Cardiac fibroblast (primary cell): ENCODE data around the gene TMEM255B.

Source experiments
- DNase-seq, 2 donors: peaks; one replicate each; pipeline versions ENCODE4 v3.0.0 to v3.0.0-alpha.2; 2010; ENCODE audit warnings: low read depth in 2 of 2
- H3K4me3 ChIP-seq, 2 donors: replicated peaks in 1 of 2; 1 replicate in 1 of 2; 2 replicates in 1 of 2; pipeline ENCODE4 v1.5.1; 2011; ENCODE audit warnings: low read depth in 2 of 2, low read length in 2 of 2, mild to moderate bottlenecking in 2 of 2, moderate library complexity in 1 of 2
- TF ChIP-seq, protein P1 (sequence below): IDR thresholded peaks from one replicate; pipeline ENCODE4 v1.5.1; 2011; ENCODE audit warnings: low read depth, mild to moderate bottlenecking, low read length, inconsistent platforms

Gene TMEM255B

DNA sequence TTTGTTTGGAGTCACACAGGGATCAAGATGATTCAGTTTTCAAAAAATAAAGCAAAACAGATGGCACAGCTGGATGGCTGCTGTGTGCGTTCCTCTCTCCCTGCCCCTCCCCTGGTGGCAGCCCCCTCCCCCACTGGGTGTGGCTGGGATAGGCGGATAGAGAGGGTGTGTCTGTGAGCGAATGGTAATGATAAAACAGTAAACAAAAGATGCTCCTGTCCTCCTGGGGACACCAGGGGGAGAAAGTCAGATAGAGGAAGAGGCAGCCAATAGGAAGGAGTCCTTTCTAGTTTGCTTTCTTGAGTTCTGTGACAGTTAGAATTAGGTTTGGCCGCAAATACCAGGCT lies 6.5 kb downstream of the TMEM255B start:
- TF ChIP-seq, protein P1, sequence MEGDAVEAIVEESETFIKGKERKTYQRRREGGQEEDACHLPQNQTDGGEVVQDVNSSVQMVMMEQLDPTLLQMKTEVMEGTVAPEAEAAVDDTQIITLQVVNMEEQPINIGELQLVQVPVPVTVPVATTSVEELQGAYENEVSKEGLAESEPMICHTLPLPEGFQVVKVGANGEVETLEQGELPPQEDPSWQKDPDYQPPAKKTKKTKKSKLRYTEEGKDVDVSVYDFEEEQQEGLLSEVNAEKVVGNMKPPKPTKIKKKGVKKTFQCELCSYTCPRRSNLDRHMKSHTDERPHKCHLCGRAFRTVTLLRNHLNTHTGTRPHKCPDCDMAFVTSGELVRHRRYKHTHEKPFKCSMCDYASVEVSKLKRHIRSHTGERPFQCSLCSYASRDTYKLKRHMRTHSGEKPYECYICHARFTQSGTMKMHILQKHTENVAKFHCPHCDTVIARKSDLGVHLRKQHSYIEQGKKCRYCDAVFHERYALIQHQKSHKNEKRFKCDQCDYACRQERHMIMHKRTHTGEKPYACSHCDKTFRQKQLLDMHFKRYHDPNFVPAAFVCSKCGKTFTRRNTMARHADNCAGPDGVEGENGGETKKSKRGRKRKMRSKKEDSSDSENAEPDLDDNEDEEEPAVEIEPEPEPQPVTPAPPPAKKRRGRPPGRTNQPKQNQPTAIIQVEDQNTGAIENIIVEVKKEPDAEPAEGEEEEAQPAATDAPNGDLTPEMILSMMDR = no peak
- DNase-seq = no peak
- no peak overlapping the region for H3K4me3 ChIP-seq

DNA sequence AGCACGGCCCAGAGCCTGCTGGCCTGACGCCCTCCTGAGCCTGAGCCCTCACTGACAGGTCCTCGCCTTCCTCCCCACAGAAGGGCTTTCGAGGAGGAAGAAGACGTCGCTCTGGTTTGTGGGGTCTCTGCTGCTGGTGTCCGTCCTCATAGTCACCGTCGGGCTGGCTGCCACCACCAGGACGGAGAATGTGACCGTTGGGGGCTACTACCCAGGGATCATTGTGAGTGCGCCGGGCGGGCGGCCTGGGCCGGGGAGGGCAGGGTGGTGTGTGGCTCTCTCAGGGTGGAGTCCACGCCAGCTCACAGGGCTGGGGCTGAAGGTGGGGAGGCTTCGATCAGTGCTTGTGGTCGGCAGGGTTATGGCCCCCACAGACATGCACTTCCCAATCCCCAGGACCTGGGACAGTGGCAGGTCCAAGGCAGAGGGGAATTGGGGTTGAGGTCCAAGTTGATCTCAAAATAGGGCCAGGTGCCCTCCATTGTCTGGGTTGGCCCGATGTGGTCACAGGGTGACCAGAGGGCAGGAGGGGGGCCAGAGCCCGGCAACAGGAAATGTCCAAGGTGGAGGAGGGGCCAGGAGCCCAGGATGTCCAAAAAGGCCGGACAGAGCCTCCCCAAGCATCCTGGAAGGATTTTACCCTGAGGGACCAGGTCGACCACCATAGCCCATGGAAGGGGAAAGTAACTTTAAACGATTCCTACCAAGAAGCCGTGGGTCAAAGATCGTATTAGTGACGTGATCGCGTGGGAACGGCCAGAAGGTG lies 7.2 kb downstream of the TMEM255B start:
- DNase-seq = no peak
- no peak overlapping the region for H3K4me3 ChIP-seq
- TF ChIP-seq, protein P1 = no peak

DNA sequence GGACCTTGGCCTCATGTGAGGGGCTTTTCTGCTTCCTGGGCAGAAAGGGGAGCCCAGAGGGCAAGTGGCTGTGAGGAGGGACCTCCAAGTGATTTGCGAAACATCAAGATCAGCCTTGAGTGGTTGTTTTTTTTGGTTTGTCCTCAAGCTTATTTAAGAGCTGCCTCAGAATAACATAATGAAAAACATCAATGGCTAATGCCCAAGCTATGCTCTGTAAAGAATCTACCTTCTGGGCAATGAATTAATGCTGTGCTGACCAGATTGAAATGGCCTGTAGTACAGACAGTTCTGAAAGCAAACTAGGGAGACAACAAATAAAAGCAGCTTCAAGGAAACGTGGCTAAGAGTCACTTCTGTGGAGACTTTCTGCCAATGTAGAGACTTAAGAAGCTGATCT lies 8.3 kb downstream of the TMEM255B start:
- H3K4me3 ChIP-seq = no peak overlapping the region
- TF ChIP-seq, protein P1 = no peak
- no peak for DNase-seq

DNA sequence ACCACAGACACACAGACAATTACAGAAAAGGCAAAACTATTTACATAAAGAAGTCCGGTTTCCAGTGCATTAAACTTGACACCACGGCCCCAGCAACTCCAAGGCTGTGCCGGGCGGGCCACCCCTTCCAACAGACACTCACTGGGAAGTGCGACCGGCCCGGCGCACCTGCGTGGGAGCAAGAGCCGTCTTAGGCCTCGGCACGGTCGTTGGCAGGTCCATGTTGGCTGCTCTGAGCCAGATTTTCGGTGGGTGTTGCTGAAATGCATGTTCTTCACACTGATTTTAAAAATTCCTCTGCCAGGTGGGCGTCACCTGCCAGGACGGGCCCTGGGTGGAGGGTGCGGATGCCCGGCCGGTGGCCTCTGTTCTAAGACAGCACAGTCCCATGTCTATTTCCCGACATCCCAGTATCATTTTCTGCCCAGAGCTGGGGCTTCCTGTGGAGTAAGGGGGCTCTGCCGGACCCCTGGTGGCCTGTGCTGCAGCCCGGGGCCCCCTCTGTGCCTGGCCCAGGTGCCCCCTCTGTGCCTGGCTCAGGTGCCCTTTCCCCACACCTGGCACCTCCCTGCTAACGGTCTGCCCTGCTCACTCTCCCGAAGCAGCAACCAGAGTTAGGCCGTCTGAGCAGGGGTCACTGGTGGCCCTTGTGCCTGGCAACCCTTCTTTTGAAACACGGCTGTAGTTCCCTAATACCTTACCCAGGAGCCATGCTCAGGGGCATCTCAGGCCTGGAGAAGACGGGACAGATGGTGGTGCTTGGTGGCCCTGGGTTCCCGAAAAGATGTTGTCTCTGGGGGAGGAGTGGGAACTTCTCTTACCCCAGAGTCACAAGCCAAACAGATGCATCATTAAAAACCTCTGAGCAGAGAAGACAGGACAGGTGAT lies 9.2 kb downstream of the TMEM255B start:
- DNase-seq = no peak
- TF ChIP-seq, protein P1 = no peak

DNA sequence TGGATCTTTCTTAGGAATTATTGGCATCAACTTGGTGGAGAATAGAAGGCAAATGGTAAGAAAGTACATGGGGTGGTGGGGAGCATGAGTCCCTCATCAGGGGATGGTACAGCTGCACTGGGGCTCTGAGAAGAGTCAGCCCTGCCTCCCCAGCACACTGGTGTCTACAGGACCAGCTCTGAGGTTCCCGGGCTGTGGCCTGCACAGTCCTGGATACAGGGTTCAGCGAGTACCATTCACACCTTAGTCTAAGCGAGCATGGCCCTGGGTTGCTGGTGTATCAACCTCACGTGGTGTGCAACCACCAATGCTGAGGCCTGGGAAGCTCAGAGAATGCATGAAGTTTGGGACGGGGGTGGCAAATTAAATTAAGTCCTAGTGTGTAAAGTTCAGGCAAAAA lies 10.1 kb downstream of the TMEM255B start:
- no peak for DNase-seq
- no peak overlapping the region for H3K4me3 ChIP-seq
- TF ChIP-seq, protein P1 = no peak

More for the DNA sequence above, 9.2 kb downstream of the TMEM255B start:
- no peak overlapping the region for H3K4me3 ChIP-seq

DNA sequence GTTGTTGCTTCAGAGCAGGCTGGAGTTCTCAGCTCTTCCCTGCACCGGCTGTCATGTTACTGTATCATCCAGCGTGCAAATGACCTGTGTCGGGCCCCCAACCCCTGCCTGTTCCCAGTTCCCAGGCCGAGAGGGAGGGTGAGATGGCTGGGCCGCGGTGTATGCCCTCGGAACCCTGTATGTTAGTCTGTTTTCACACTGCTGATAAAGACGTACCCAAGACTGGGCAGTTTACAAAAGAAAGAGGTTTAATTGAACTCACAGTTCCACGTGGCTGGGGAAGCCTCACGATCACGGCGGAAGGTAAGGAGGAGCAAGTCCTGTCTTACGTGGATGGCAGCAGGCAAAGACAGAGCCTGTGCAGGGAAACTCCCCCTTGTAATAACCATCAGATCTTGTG lies 10.9 kb downstream of the TMEM255B start:
- no peak for DNase-seq
- TF ChIP-seq, protein P1 = no peak
- H3K4me3 ChIP-seq = no peak overlapping the region
